CD14-positive monocyte (primary cell): ENCODE results near the gene JKAMP. TPM values are rescaled to one million over a fixed set of nuclear protein-coding genes. Genes with fewer than 3 reads are reported as not detected.

Source experiments
- DNase-seq, 3 donors: peaks; one replicate each; pipeline ENCODE4 v3.0.0-alpha.2; 2011 to 2022
- H2AFZ ChIP-seq: 2 replicates; pipeline ENCODE4 v1.6.0; 2012; ENCODE audit warnings: mild to moderate bottlenecking, low read depth, low read length, inconsistent platforms; ENCODE audit not compliant: insufficient read depth, poor library complexity, severe bottlenecking
- H3K27ac ChIP-seq, 2 donors: 1 replicate in 1 of 2; 2 replicates in 1 of 2; pipeline ENCODE4 v1.5.1; 2012 to 2013; ENCODE audit warnings: low read length in 2 of 2, control low read depth in 1 of 2, inconsistent platforms in 1 of 2, low read depth in 1 of 2, mild to moderate bottlenecking in 1 of 2
- H3K27me3 ChIP-seq, 2 donors: one replicate each; pipeline versions ENCODE4 v1.6.0 to v1.6.1; 2011 to 2013; ENCODE audit warnings: low read length in 2 of 2; ENCODE audit not compliant: control insufficient read depth in 2 of 2, insufficient read depth in 2 of 2
- H3K36me3 ChIP-seq, 2 donors: replicated peaks in 1 of 2; 1 replicate in 1 of 2; 2 replicates in 1 of 2; pipeline versions ENCODE4 v1.5.1 to v1.6.1; 2012 to 2013; ENCODE audit warnings: low read length in 2 of 2, control low read depth in 1 of 2, inconsistent platforms in 1 of 2, mild to moderate bottlenecking in 1 of 2; ENCODE audit not compliant: insufficient read depth in 2 of 2, control insufficient read depth in 1 of 2
- H3K4me1 ChIP-seq, 2 donors: 1 replicate in 1 of 2; 2 replicates in 1 of 2; pipeline versions ENCODE4 v1.5.1 to v1.6.1; 2012 to 2013; ENCODE audit warnings: low read length in 2 of 2, control low read depth in 1 of 2, inconsistent platforms in 1 of 2, mild to moderate bottlenecking in 1 of 2, moderate library complexity in 1 of 2; ENCODE audit not compliant: insufficient read depth in 2 of 2, control insufficient read depth in 1 of 2
- H3K4me2 ChIP-seq: replicated peaks from 2 replicates; pipeline ENCODE3; 2012; ENCODE audit warnings: low read length, moderate library complexity, mild to moderate bottlenecking; ENCODE audit not compliant: poor library complexity, severe bottlenecking; ENCODE audit errors: extremely low read depth
- H3K4me3 ChIP-seq, 3 experiments: fragments of 200-600 bp in 1 of 3; sonication (generic) in 1 of 3; replicated peaks in 1 of 3; 1 replicate in 2 of 3; 2 replicates in 1 of 3; pipeline ENCODE4 v1.5.1; 2011 to 2013; ENCODE audit warnings: low read length in 3 of 3, mild to moderate bottlenecking in 3 of 3, control low read depth in 2 of 3, low read depth in 2 of 3, inconsistent platforms in 1 of 3, moderate library complexity in 1 of 3
- H3K79me2 ChIP-seq: 2 replicates; pipeline ENCODE4 v1.6.0; 2012; ENCODE audit warnings: mild to moderate bottlenecking, control low read depth, inconsistent platforms, low read length, moderate library complexity; ENCODE audit not compliant: insufficient read depth
- H3K9ac ChIP-seq: 2 replicates; pipeline ENCODE4 v1.6.0; 2017; ENCODE audit warnings: low read length, mild to moderate bottlenecking; ENCODE audit not compliant: insufficient read depth, poor library complexity, severe bottlenecking
- H3K9me3 ChIP-seq, 2 donors: replicated peaks in 1 of 2; 1 replicate in 1 of 2; 2 replicates in 1 of 2; pipeline versions ENCODE4 v1.5.1 to v1.6.1; 2012 to 2013; ENCODE audit warnings: low read length in 2 of 2, control low read depth in 1 of 2; ENCODE audit not compliant: control insufficient read depth in 1 of 2, insufficient read depth in 1 of 2
- H4K20me1 ChIP-seq: 2 replicates; pipeline ENCODE4 v1.6.0; 2012; ENCODE audit warnings: mild to moderate bottlenecking, low read length, control low read depth, moderate library complexity; ENCODE audit not compliant: insufficient read depth
- H3K27ac Mint-ChIP-seq, 7 donors: one replicate each; pipeline ENCODE4 v1.8.0; 2020; ENCODE audit warnings: mild to moderate bottlenecking in 7 of 7, mixed read lengths in 7 of 7, moderate library complexity in 6 of 7, inconsistent platforms in 2 of 7
- H3K27me3 Mint-ChIP-seq, 3 donors: one replicate each; pipeline ENCODE4 v1.8.0; 2021 to 2022; ENCODE audit warnings: low read depth in 3 of 3, mild to moderate bottlenecking in 3 of 3, mixed read lengths in 3 of 3, moderate library complexity in 3 of 3, inconsistent platforms in 1 of 3
- H3K36me3 Mint-ChIP-seq, 2 donors: one replicate each; pipeline ENCODE4 v1.8.0; 2020; ENCODE audit warnings: mixed read lengths in 2 of 2, inconsistent platforms in 1 of 2, mild to moderate bottlenecking in 1 of 2
- H3K4me1 Mint-ChIP-seq: one replicate; pipeline ENCODE4 v1.8.0; 2020; ENCODE audit warnings: mild to moderate bottlenecking, mixed read lengths
- H3K4me3 Mint-ChIP-seq, 2 donors: one replicate each; pipeline ENCODE4 v1.8.0; 2020; ENCODE audit warnings: mild to moderate bottlenecking in 2 of 2, mixed read lengths in 2 of 2, moderate library complexity in 1 of 2
- H3K9me3 Mint-ChIP-seq, 7 donors: one replicate each; pipeline ENCODE4 v1.8.0; 2020 to 2022; ENCODE audit warnings: mixed read lengths in 7 of 7, mild to moderate bottlenecking in 6 of 7, moderate library complexity in 6 of 7, inconsistent platforms in 2 of 7
- CTCF ChIP-seq: fragments of 200-600 bp; IDR thresholded peaks from one replicate; pipeline ENCODE4 v1.8.0; 2022; ENCODE audit warnings: antibody characterized with exemption, mild to moderate bottlenecking
- WGBS: methylation state at CpG from one replicate; pipeline ENCODE4 v1.1.5; 2013; ENCODE audit warnings: missing lambda C conversion rate; ENCODE audit not compliant: insufficient coverage; 5-methylcytosine and 5-hydroxymethylcytosine counted together
- intact Hi-C, 2 donors: fragments of 100-400 bp; cut with micrococcal nuclease; formaldehyde crosslinking; loops; one replicate each; pipeline versions ENCODE4 v1.15.0 to v1.15.1; 2023
- polyA plus RNA-seq, 3 donors: library from polyadenylated mRNA; depleted of rRNA in 1 of 3; unstranded in 2 of 3; stranded (reverse) in 1 of 3; fragments of 300-500 nt in 2 of 3; fragments of >200 nt in 1 of 3; fragmentation: Illumina TruSeq in 2 of 3; gene quantifications; 1 replicate in 2 of 3; 2 replicates in 1 of 3; pipeline ENCODE4 v1.2.3, GENCODE V29; 2012 to 2021

JKAMP gene
- polyA plus RNA-seq, 3 donors: 49.7 to 134 (median 99.4) TPM

GRCh38 chr14:59454139-59454538, 30.2 kb upstream of the JKAMP start:
- Mint-ChIP-seq H3K4me3 (no peak overlapping the region), H3K27ac (no peak overlapping the region), H3K9me3 (peaks cover 0 to 5% (median 0%) of the 10 kb centered on the region in 7 donors), H3K36me3 (peaks cover 13 to 16% of the 10 kb centered on the region in 2 donors), H3K4me1 (no peaks in the 10 kb centered on the region), H3K27me3 (peaks cover 0 to 1% (median 0%) of the 10 kb centered on the region in 3 donors)
- no peak for DNase-seq
- Histone ChIP-seq H3K4me3 (no peak overlapping the region), H3K36me3 (no peaks in the 10 kb centered on the region), H3K27me3 (no peaks in the 10 kb centered on the region), H3K9ac (no peak overlapping the region), H3K27ac (no peak overlapping the region), H3K9me3 (no peaks in the 10 kb centered on the region), H3K79me2 (no peaks in the 10 kb centered on the region), H2AFZ (no peak overlapping the region), H3K4me2 (no peak overlapping the region), H3K4me1 (no peaks in the 10 kb centered on the region), H4K20me1 (no peaks in the 10 kb centered on the region)
- WGBS: 50% methylated on average over 2 of the region's 2 CpGs
- intact Hi-C loops: no loop called here
- TF ChIP-seq CTCF: no peak

DNA sequence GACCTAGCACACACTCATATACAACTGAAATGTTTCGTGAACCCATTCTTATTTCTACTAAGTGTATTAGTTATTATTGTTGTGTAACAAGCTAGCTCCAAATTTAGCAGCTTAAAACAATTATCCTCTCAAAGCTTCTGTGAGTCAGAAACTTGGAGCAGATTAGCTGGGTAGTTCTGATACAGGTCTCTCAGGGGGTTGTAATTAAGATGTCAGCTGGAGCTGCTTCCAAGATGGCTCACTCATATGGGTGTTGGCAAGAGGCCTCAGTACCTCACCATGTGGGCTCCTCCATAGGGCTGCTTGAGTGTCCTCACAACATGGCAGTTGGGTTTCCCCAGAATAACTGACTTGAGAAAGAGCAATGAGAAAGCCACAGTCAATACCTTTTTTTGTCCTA, 28.9 kb upstream of the JKAMP start:
- Mint-ChIP-seq H3K9me3 (peaks cover 0 to 5% (median 0%) of the 10 kb centered on the region in 7 donors), H3K4me1 (no peaks in the 10 kb centered on the region), H3K36me3 (peaks cover 13 to 18% of the 10 kb centered on the region in 2 donors), H3K27me3 (peaks cover 0 to 1% (median 0%) of the 10 kb centered on the region in 3 donors), H3K27ac (no peak overlapping the region), H3K4me3 (no peak overlapping the region)
- Histone ChIP-seq H3K9me3 (no peaks in the 10 kb centered on the region), H2AFZ (no peak overlapping the region), H3K4me2 (no peak overlapping the region), H3K36me3 (no peaks in the 10 kb centered on the region), H3K79me2 (no peaks in the 10 kb centered on the region), H3K4me3 (no peak overlapping the region), H3K9ac (no peak overlapping the region), H4K20me1 (no peaks in the 10 kb centered on the region), H3K27me3 (no peaks in the 10 kb centered on the region), H3K27ac (no peak overlapping the region), H3K4me1 (no peaks in the 10 kb centered on the region)
- no peak for TF ChIP-seq CTCF
- DNase-seq: no peak
- intact Hi-C loops: no loop called here
- WGBS: no CpG with 5 or more reads among the region's 1 CpG
